Common myeloid progenitor, CD34-positive (primary cell): ENCODE results near the gene INHA.

Experiments
- CTCF ChIA-PET: fragments of 350-600 bp; sonication (Branson Sonifier 250); formaldehyde crosslinking; loops from one replicate; lab custom pipeline; 2021; ENCODE audit warnings: antibody characterized with exemption; lab: Charles Lee
- POLR2A ChIA-PET: fragments of 350-600 bp; sonication (Branson Sonifier 250); formaldehyde crosslinking; loops from one replicate; lab custom pipeline; 2021; ENCODE audit warnings: antibody characterized with exemption; lab: Charles Lee
- DNase-seq, 3 donors: peaks; one replicate each; pipeline versions ENCODE4 v3.0.0 to v3.0.0-alpha.2; 2013
- H3K27ac ChIP-seq, 2 experiments: 1 replicate in 1 of 2; 2 replicates in 1 of 2; pipeline ENCODE4 v1.7.0; 2013; ENCODE audit warnings: inconsistent platforms in 2 of 2, low read length in 2 of 2, mild to moderate bottlenecking in 2 of 2, low read depth in 1 of 2, moderate library complexity in 1 of 2; ENCODE audit not compliant: severe bottlenecking in 2 of 2, insufficient read depth in 1 of 2, poor library complexity in 1 of 2
- H3K27me3 ChIP-seq, 5 experiments: replicated peaks in 2 of 5; 1 replicate in 3 of 5; 2 replicates in 2 of 5; pipeline versions ENCODE4 v1.6.1 to v1.7.0; 2013; ENCODE audit warnings: low read length in 4 of 5, mild to moderate bottlenecking in 2 of 5, moderate library complexity in 2 of 5, inconsistent platforms in 1 of 5; ENCODE audit not compliant: insufficient read depth in 5 of 5, control insufficient read depth in 4 of 5
- H3K36me3 ChIP-seq, 4 experiments: 1 replicate in 2 of 4; 2 replicates in 2 of 4; pipeline versions ENCODE4 v1.6.1 to v1.7.0; 2013; ENCODE audit warnings: low read length in 3 of 4, control low read depth in 1 of 4, mild to moderate bottlenecking in 1 of 4; ENCODE audit not compliant: control insufficient read depth in 4 of 4, insufficient read depth in 4 of 4
- H3K4me1 ChIP-seq, 4 experiments: 1 replicate in 3 of 4; 2 replicates in 1 of 4; pipeline versions ENCODE4 v1.6.1 to v1.7.1; 2013; ENCODE audit warnings: low read length in 3 of 4, mild to moderate bottlenecking in 3 of 4, control low read depth in 1 of 4, inconsistent platforms in 1 of 4, moderate library complexity in 1 of 4; ENCODE audit not compliant: control insufficient read depth in 4 of 4, insufficient read depth in 4 of 4; ENCODE audit errors: control extremely low read depth in 1 of 4
- H3K4me3 ChIP-seq, 7 experiments: 1 replicate in 4 of 7; 2 replicates in 3 of 7; pipeline versions ENCODE4 v1.5.1 to v1.7.0; 2013; ENCODE audit warnings: mild to moderate bottlenecking in 7 of 7, low read length in 6 of 7, moderate library complexity in 6 of 7, inconsistent platforms in 2 of 7, low read depth in 2 of 7, control low read depth in 1 of 7; ENCODE audit not compliant: insufficient read depth in 4 of 7, control insufficient read depth in 1 of 7; ENCODE audit errors: extremely low read depth in 1 of 7
- H3K9me3 ChIP-seq, 5 experiments: 1 replicate in 4 of 5; 2 replicates in 1 of 5; pipeline versions ENCODE4 v1.6.1 to v1.7.1; 2013; ENCODE audit warnings: low read length in 4 of 5, mild to moderate bottlenecking in 2 of 5, inconsistent platforms in 1 of 5, low read depth in 1 of 5, moderate library complexity in 1 of 5; ENCODE audit not compliant: control insufficient read depth in 4 of 5, insufficient read depth in 2 of 5; ENCODE audit errors: control extremely low read depth in 1 of 5
- WGBS: methylation state at CpG from one replicate; pipeline ENCODE4 v1.1.5; 2013; ENCODE audit not compliant: insufficient coverage; 5-methylcytosine and 5-hydroxymethylcytosine counted together

The INHA gene

GRCh38 chr2:219605607-219605954 lies 33.5 kb downstream of the INHA start:
- H3K4me1 ChIP-seq = peaks cover 5 to 21% (median 7%) of the 10 kb centered on the region in 4 experiments
- peaks cover 9 to 74% (median 51%) of the 10 kb centered on the region in 4 experiments for H3K36me3 ChIP-seq
- ChIA-PET CTCF (interaction anchor here (1.0 to 1.6 kb wide), 2 partner anchors 12 to 64 kb away, joined by 4 to 5 read pairs; no protein-coding TSS in a partner anchor), POLR2A (no interaction called here)
- DNase-seq = no peak
- 100% methylated on average over 5 of the region's 6 CpGs for WGBS
- H3K9me3 ChIP-seq = no peaks in the 10 kb centered on the region
- H3K27me3 ChIP-seq = no peaks in the 10 kb centered on the region
- H3K4me3 ChIP-seq = no peak overlapping the region
- no peak overlapping the region for H3K27ac ChIP-seq

- WGBS = 92% methylated on average over 7 of the region's 15 CpGs
- Histone ChIP-seq H3K4me3 (no peak overlapping the region), H3K4me1 (peaks cover 5 to 28% (median 14%) of the 10 kb centered on the region in 4 experiments), H3K36me3 (peaks cover 3 to 69% (median 46%) of the 10 kb centered on the region in 4 experiments), H3K27ac (no peak overlapping the region), H3K9me3 (no peaks in the 10 kb centered on the region), H3K27me3 (no peaks in the 10 kb centered on the region)
- CTCF ChIA-PET = interaction anchor here (1.2 to 1.9 kb wide), 2 partner anchors 12 to 48 kb away, joined by 3 to 7 read pairs; no protein-coding TSS in a partner anchor
- POLR2A ChIA-PET = interaction anchor here (0.7 kb wide), 1 partner anchor 1895 kb away, joined by 3 read pairs; no protein-coding TSS in a partner anchor
- no peak for DNase-seq
Observed at GRCh38 chr2:219607931-219608330, 35.8 kb downstream of the INHA start.

DNA sequence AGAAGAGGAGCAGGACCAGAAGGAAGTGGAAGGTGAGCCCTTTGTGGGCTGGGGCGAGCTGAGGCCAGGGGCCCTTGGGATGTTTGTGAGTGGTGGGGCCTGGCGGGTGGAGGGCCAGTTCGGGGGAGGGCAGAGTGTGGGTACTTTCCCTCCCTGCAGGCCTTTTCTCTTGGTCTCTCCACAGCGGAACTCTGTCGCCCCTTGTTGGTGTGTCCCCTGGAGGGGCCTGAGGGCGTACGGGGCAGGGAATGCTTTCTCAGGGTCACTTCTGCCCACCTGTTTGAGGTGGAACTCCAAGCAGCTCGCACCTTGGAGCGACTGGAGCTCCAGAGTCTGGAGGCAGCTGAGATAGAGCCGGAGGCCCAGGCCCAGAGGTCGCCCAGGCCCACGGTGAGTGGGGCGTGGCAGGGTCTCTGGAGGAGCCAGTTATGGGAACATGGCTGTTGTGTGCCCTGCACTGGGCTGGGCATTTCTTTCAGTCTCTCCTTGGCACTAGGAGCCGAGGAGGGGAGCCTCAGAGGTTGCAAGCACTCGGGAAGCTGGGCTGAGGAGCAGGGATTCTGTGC lies 36.4 kb downstream of the INHA start:
- H3K4me3 ChIP-seq = no peak overlapping the region
- WGBS = 95% methylated on average over 6 of the region's 15 CpGs
- H3K9me3 ChIP-seq = no peaks in the 10 kb centered on the region
- POLR2A ChIA-PET = no interaction called here
- no peaks in the 10 kb centered on the region for H3K27me3 ChIP-seq
- DNase-seq = no peak
- peaks cover 5 to 29% (median 15%) of the 10 kb centered on the region in 4 experiments for H3K4me1 ChIP-seq
- no peak overlapping the region for H3K27ac ChIP-seq
- H3K36me3 ChIP-seq = peaks cover 3 to 69% (median 46%) of the 10 kb centered on the region in 4 experiments
- CTCF ChIA-PET = interaction anchor here (1.2 to 1.9 kb wide), 2 partner anchors 12 to 49 kb away, joined by 3 to 7 read pairs; no protein-coding TSS in a partner anchor

DNA sequence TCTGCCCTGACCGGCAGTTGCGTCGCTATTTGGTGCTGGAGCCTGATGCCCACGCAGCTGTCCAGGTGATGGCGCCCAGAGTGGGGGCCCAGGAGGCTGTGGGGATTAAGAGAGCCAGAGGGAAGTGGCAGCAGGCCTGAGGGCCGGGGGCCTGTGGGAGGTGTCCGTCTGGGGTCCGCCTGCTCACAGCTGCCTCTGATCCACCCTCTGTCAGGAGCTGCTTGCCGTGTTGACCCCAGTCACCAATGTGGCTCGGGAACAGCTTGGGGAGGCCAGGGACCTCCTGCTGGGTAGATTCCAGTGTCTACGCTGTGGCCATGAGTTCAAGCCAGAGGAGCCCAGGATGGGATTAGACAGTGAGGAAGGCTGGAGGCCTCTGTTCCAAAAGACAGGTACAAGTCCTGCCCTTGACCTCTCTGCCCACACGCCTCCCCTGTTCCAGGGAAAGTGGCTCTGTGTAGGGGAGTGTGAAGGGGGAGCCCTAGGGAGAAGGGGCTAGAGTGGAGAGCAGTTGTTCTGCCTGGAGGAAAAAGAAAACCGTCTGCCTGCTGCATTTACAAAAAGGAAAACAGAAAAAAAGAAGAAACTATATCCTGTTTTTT lies 37.1 kb downstream of the INHA start:
- Histone ChIP-seq H3K9me3 (no peaks in the 10 kb centered on the region), H3K27ac (no peak overlapping the region), H3K36me3 (peaks cover 3 to 73% (median 47%) of the 10 kb centered on the region in 4 experiments), H3K4me1 (peaks cover 2 to 22% (median 10%) of the 10 kb centered on the region in 4 experiments), H3K27me3 (no peaks in the 10 kb centered on the region), H3K4me3 (no peak overlapping the region)
- 98% methylated on average over 11 of the region's 13 CpGs for WGBS
- CTCF ChIA-PET = no interaction called here
- POLR2A ChIA-PET = no interaction called here
- no peak for DNase-seq

GRCh38 chr2:219611306-219611705 lies 39.2 kb downstream of the INHA start:
- POLR2A ChIA-PET = no interaction called here
- DNase-seq = no peak
- Histone ChIP-seq H3K27me3 (no peaks in the 10 kb centered on the region), H3K9me3 (no peaks in the 10 kb centered on the region), H3K27ac (no peak overlapping the region), H3K4me3 (no peak overlapping the region), H3K36me3 (peaks cover 7 to 75% (median 52%) of the 10 kb centered on the region in 4 experiments), H3K4me1 (peaks cover 0 to 18% (median 10%) of the 10 kb centered on the region in 4 experiments)
- CTCF ChIA-PET = interaction anchor here (1.3 to 1.4 kb wide), 3 partner anchors 9 to 51 kb away, joined by 3 to 5 read pairs (median 4); no protein-coding TSS in a partner anchor
- WGBS = 98% methylated on average over 9 of the region's 9 CpGs

GRCh38 chr2:219611866-219612576 lies 39.9 kb downstream of the INHA start:
- Histone ChIP-seq H3K9me3 (no peaks in the 10 kb centered on the region), H3K4me3 (no peak overlapping the region), H3K27ac (no peak overlapping the region), H3K27me3 (no peaks in the 10 kb centered on the region), H3K4me1 (peaks cover 0 to 18% (median 10%) of the 10 kb centered on the region in 4 experiments), H3K36me3 (peaks cover 7 to 69% (median 49%) of the 10 kb centered on the region in 4 experiments)
- no peak for DNase-seq
- ChIA-PET CTCF (interaction anchor here (0.7 to 1.4 kb wide), 4 partner anchors 8 to 71 kb away, joined by 3 to 5 read pairs (median 4); no protein-coding TSS in a partner anchor), POLR2A (no interaction called here)
- WGBS = 90% methylated on average over 12 of the region's 12 CpGs
